Esophagus mucosa (tissue), 1 donor: ENCODE measurements around the gene F12. TPM values are rescaled to one million over a fixed set of nuclear protein-coding genes. Genes with fewer than 3 reads are reported as not detected.

Experiments used
- ATAC-seq: fragments of 200-7000 bp; cut with Tn5 transposase; one replicate; pipeline ENCODE4 v1.9.1; 2020
- total RNA-seq: library from RNA; stranded (reverse); gene quantifications from one replicate; pipeline ENCODE4 v1.2.4, GENCODE V29; 2023
- donor health status: DM: yes; HTN: yes; CAD: no.

Gene F12
- total RNA-seq, 1 donor from 2014 or later, result 32.8 TPM

DNA sequence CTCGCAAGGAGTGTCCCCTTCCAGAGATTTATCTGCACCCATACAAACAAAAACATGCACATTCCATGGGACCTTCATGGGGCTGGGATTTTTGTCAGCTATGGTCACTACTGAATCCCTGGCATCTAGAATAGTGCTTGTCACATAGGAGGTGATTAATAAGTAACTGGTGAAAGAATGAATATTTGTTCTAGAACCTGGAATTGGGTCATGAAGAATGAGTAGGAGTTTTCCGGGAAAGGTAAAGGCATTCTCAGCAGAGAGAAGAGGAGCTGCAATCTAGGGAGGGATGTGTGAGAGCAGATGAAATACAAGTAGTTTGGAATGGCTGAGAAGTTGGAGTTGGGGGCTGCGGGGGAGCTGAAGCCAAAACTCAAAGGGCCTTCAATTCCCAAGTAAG lies 55.1 kb downstream of the F12 start:
- no peak for ATAC-seq

DNA sequence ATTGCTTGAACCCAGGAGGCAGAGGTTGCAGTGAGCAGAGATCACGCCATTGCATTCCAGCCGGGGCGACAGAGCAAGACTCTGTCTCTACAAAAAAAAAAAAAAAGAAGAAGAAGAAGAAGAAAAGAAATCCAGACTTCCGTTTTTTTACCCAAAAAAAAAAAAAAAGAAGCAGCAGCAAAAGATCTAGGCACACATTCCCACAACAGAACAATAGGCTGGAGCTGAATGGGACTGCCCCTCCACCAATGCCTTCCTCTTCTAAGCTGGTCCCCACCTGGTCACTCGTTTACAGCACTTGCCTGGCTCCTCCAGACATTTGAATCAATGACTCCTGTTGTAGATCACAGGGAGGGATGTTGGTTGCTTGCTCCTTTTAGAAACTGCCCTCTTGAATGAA lies 56.3 kb downstream of the F12 start:
- ATAC-seq, result no peak

Other genes with a start within 250 kb of the F12 start
- 31.8 TPM for gene RAB24, start 105.8 kb downstream of the F12 start, total RNA-seq
- 144 TPM for gene PRELID1, start 105.8 kb downstream of the F12 start, total RNA-seq
- 7.8 TPM for gene MXD3, start 97.7 kb downstream of the F12 start, total RNA-seq
- gene LMAN2, start 57.9 kb downstream of the F12 start, total RNA-seq, result 162 TPM
- 59.5 TPM for gene RGS14, start 51.6 kb downstream of the F12 start, total RNA-seq
- 0.60 TPM for gene SLC34A1, start 25.1 kb downstream of the F12 start, total RNA-seq
- gene PFN3, start 8.9 kb downstream of the F12 start, total RNA-seq, result not detected
- gene GRK6, start 17.1 kb upstream of the F12 start, total RNA-seq, result 26.6 TPM
- gene PRR7, start 37.2 kb upstream of the F12 start, total RNA-seq, result 4.3 TPM
- gene DBN1, start 64.1 kb upstream of the F12 start, total RNA-seq, result 27.2 TPM
- gene PDLIM7, start 88.0 kb upstream of the F12 start, total RNA-seq, result 23.0 TPM
- gene DOK3, start 100.3 kb upstream of the F12 start, total RNA-seq, result 3.3 TPM
- 64.2 TPM for gene DDX41, start 107.4 kb upstream of the F12 start, total RNA-seq
- 31.6 TPM for gene FAM193B, start 145.0 kb upstream of the F12 start, total RNA-seq
- 116 TPM for gene TMED9, start 182.6 kb upstream of the F12 start, total RNA-seq
- 13.1 TPM for gene B4GALT7, start 190.6 kb upstream of the F12 start, total RNA-seq